GM18498 (cell line): ENCODE measurements around the gene HTR3D.
A peak's percentile ranks its signal among the peaks of the same experiment; 100 is the strongest.
"Not testable (repeated sequence)": the region's sequence is repeated elsewhere in the genome, so short reads cannot be mapped to it uniquely, and the experiment has no call there.

Experiments used
- ATAC-seq: cut with Tn5 transposase; IDR thresholded peaks from one replicate; pipeline ENCODE4 v1.9.1; 2021; ENCODE audit warnings: mild to moderate bottlenecking, moderate library complexity; ENCODE audit not compliant: unreplicated experiment

The HTR3D gene

GRCh38 chr3:184015381-184016019 is 16.0 kb upstream of the HTR3D start:
- ATAC-seq, result no peak

- no peak for ATAC-seq
Measured at GRCh38 chr3:184016169-184016570, 15.4 kb upstream of the HTR3D start.

- ATAC-seq, result peak; percentile 84
Measured at GRCh38 chr3:184016811-184017671, 14.5 kb upstream of the HTR3D start.

- ATAC-seq, result peak; percentile 95
Measured at GRCh38 chr3:184017672-184018423, 13.7 kb upstream of the HTR3D start, which contains the start of gene ABCC5. ABCC5 (minus strand) TSS chr3:184017884; CDS start chr3:184014392, 3,492 bp downstream.

- ATAC-seq, result no peak
Measured at GRCh38 chr3:184018424-184018973, 13.0 kb upstream of the HTR3D start.

GRCh38 chr3:184022323-184022722 is 9.2 kb upstream of the HTR3D start:
- ATAC-seq, result no peak

GRCh38 chr3:184025256-184025655 is 6.3 kb upstream of the HTR3D start:
- not testable (repeated sequence) for ATAC-seq

GRCh38 chr3:184028275-184028890 is 3.2 kb upstream of the HTR3D start:
- not testable (repeated sequence) for ATAC-seq

GRCh38 chr3:184029443-184029842 is 2.1 kb upstream of the HTR3D start:
- no peak for ATAC-seq

GRCh38 chr3:184030536-184030935 is 1.0 kb upstream of the HTR3D start:
- ATAC-seq, result no peak

GRCh38 chr3:184037816-184038215 is 6.3 kb downstream of the HTR3D start:
- no peak for ATAC-seq

- not testable (repeated sequence) for ATAC-seq
Measured at GRCh38 chr3:184038307-184038706, 6.8 kb downstream of the HTR3D start.

GRCh38 chr3:184039414-184039813 is 7.9 kb downstream of the HTR3D start:
- ATAC-seq, result no peak

- ATAC-seq, result no peak
Measured at GRCh38 chr3:184040010-184040409, 8.5 kb downstream of the HTR3D start.

- ATAC-seq, result no peak
Measured at GRCh38 chr3:184042617-184043016, 11.1 kb downstream of the HTR3D start.

- no peak for ATAC-seq
Measured at GRCh38 chr3:184045995-184046394, 14.5 kb downstream of the HTR3D start.

GRCh38 chr3:184050217-184050847 is 18.8 kb downstream of the HTR3D start:
- ATAC-seq, result no peak

- no peak for ATAC-seq
Measured at GRCh38 chr3:184052767-184053166, 21.2 kb downstream of the HTR3D start, which contains the start of gene HTR3C. HTR3C (plus strand) TSS chr3:184053047; CDS start chr3:184053081, 34 bp downstream.

GRCh38 chr3:184058029-184058428 is 26.5 kb downstream of the HTR3D start:
- ATAC-seq, result no peak

GRCh38 chr3:184059424-184059823 is 27.9 kb downstream of the HTR3D start:
- no peak for ATAC-seq
